Measurements from ENCODE around the gene CDC26. TPM values are rescaled to one million over a fixed set of nuclear protein-coding genes. Genes with fewer than 3 reads are reported as not detected.

The CDC26 gene
- total RNA-seq, 4 donors from 2014 or later, result 41.5 to 77.2 (median 48.5) TPM

DNA sequence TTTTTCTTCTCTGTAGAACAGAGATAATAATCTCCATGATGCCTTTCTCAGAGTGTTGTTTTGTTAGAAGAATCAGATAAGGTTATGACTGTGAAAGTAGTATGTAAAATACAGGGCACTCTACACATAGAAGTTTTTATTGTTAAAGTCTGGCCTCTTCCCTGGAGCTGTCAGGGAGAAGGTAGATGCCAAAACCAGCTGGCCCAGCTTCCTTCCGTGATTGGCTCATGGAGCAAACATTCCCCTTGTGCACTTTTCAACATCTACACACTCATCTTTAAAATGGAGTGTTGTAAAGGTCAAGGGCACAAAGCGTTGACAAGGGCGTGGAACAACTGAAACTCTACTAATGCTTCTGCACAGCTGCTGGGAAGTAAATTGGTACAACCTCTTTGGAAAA, 35.2 kb upstream of the CDC26 start:
- intact Hi-C loops (cut with DNase I), result no loop called here

DNA sequence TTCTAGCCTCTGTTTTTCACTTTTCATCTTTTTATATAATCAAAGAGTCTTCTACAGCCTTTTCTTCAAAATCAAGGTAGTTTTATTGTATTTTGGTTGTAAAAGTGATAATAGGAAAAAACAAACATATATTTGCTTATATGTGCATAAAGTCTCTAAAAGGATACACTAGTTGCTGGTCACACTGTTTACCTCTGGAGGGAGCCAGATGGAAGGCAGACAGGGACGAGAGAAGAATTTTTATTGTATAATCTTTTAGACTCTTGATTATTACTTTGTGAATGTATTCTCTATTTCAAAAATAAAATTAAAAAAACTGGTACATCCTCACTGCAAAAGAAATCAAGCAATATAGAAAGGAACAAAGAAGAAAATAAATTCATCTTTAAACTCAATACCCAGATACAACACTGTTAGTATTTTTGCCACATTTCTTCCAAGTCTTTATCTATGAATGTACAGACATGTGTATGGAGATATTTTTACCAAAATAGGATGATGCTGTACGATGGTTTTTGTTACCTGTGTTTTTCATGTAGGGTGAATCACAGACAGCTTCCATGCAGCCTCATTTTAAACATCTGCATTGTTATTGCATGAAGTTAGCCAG, 33.9 kb upstream of the CDC26 start:
- Histone ChIP-seq H3K36me3 (no peaks in the 10 kb centered on the region), H3K4me1 (peaks cover 0 to 12% (median 2%) of the 10 kb centered on the region in 4 donors), H3K4me3 (no peak overlapping the region), H3K27me3 (no peaks in the 10 kb centered on the region), H3K9me3 (no peaks in the 10 kb centered on the region), H3K27ac (replicated peaks in 1 of 4) (no peak overlapping the region)
- TF ChIP-seq EP300 (IDR thresholded peaks at IDR 0.05), result no peak
- TF ChIP-seq CTCF (IDR thresholded peaks at IDR 0.05), result peak; percentile 41 to 61 (median 49)
- intact Hi-C loops (cut with DNase I), result loop anchor here (10.0 kb wide), 1 partner anchor 95 kb away; the partner anchor contains the start of gene ALAD
- WGBS, result 11% methylated on average over 2 of the region's 2 CpGs
- no peak for DNase-seq (ENCODE audit: extremely low spot score)

More for the DNA sequence above, 35.2 kb upstream of the CDC26 start:
- Histone ChIP-seq H3K9me3 (no peaks in the 10 kb centered on the region), H3K27me3 (no peaks in the 10 kb centered on the region), H3K27ac (replicated peaks in 1 of 4) (no peak overlapping the region), H3K4me1 (peaks cover 0 to 12% (median 2%) of the 10 kb centered on the region in 4 donors), H3K36me3 (no peaks in the 10 kb centered on the region), H3K4me3 (no peak overlapping the region)
- 29% methylated on average over 3 of the region's 3 CpGs for WGBS
- TF ChIP-seq POLR2A (IDR thresholded peaks at IDR 0.05; ENCODE audit: low read depth), result no peak
- no peak for TF ChIP-seq CTCF (IDR thresholded peaks at IDR 0.05)
- no peak for TF ChIP-seq EP300 (IDR thresholded peaks at IDR 0.05)
- no peak for TF ChIP-seq POLR2AphosphoS5 (IDR thresholded peaks at IDR 0.05)
- no peak for DNase-seq (ENCODE audit: extremely low spot score)

- intact Hi-C loops (cut with DNase I), result loop anchor here (10.0 kb wide), 1 partner anchor 97 kb away; the partner anchor contains the start of gene ALAD
These were observed 32.1 kb upstream of the CDC26 start for GRCh38 chr9:113307396-113307975.

DNA sequence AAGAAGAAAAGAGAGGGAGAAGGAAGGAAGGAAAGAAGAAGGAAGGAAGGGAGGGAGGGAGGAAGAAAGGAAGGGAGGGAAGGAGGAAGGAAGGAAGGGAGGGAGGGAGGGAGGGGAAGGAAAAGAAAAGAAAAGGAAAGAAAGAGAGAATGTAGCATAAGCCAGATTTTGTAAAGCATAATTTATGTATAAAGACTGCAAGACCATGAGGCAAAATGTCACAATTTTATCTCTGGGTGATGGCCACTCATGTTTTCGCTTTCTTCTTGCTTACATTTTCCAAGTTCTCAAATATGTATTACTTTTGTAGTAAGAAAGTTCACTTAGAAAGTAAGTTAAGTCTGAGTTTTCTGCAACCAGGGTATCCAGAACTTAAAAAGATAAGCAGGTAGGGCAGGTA, 31.2 kb upstream of the CDC26 start:
- intact Hi-C loops (cut with DNase I), result loop anchor here (10.0 kb wide), 1 partner anchor 98 kb away; the partner anchor contains the start of gene ALAD
- DNase-seq (ENCODE audit: extremely low spot score), result no peak
- H3K36me3 ChIP-seq, result no peaks in the 10 kb centered on the region
- H3K9me3 ChIP-seq, result no peaks in the 10 kb centered on the region
- 90% methylated on average over 1 of the region's 1 CpG for WGBS
- H3K4me3 ChIP-seq, result no peak overlapping the region
- peaks cover 0 to 12% (median 2%) of the 10 kb centered on the region in 4 donors for H3K4me1 ChIP-seq
- TF ChIP-seq POLR2AphosphoS5 (IDR thresholded peaks at IDR 0.05) (no peak), CTCF (IDR thresholded peaks at IDR 0.05) (no peak), POLR2A (IDR thresholded peaks at IDR 0.05; ENCODE audit: low read depth) (no peak), EP300 (IDR thresholded peaks at IDR 0.05) (no peak)
- peaks cover 0 to 7% (median 0%) of the 10 kb centered on the region in 4 donors for H3K27me3 ChIP-seq
- no peak overlapping the region for H3K27ac ChIP-seq (replicated peaks in 1 of 4)

More at GRCh38 chr9:113307396-113307975, 32.1 kb upstream of the CDC26 start:
- DNase-seq (ENCODE audit: extremely low spot score), result no peak
- Histone ChIP-seq H3K4me1 (peaks cover 0 to 12% (median 2%) of the 10 kb centered on the region in 4 donors), H3K27ac (replicated peaks in 1 of 4) (no peak overlapping the region), H3K9me3 (no peaks in the 10 kb centered on the region), H3K27me3 (peaks cover 0 to 7% (median 0%) of the 10 kb centered on the region in 4 donors), H3K4me3 (no peak overlapping the region), H3K36me3 (no peaks in the 10 kb centered on the region)
- WGBS, result 69% methylated on average over 8 of the region's 8 CpGs
- TF ChIP-seq POLR2AphosphoS5 (IDR thresholded peaks at IDR 0.05) (no peak), POLR2A (IDR thresholded peaks at IDR 0.05; ENCODE audit: low read depth) (no peak), EP300 (IDR thresholded peaks at IDR 0.05) (no peak), CTCF (IDR thresholded peaks at IDR 0.05) (no peak)
